Mesenchymal stem cell (in vitro differentiated cells and primary cell): Measurements from ENCODE around the gene CDH18.

Experiments used
- DNase-seq: peaks from one replicate; pipeline ENCODE4 v3.0.0-alpha.2; 2013
- H2AFZ ChIP-seq: one replicate; pipeline ENCODE4 v1.6.1; 2013; ENCODE audit warnings: low read depth, mild to moderate bottlenecking, control low read depth, inconsistent platforms, low read length, moderate library complexity
- H2AK5ac ChIP-seq: 2 replicates; pipeline ENCODE4 v1.6.1; 2013; ENCODE audit warnings: low read length, moderate library complexity, mild to moderate bottlenecking, inconsistent platforms; ENCODE audit not compliant: severe bottlenecking
- H2BK120ac ChIP-seq: one replicate; pipeline ENCODE4 v1.6.1; 2013; ENCODE audit warnings: low read depth, mild to moderate bottlenecking, inconsistent platforms, low read length, moderate library complexity
- H2BK12ac ChIP-seq, 2 experiments: one replicate each; pipeline ENCODE4 v1.6.1; 2013; ENCODE audit warnings: inconsistent platforms in 2 of 2, low read length in 2 of 2, mild to moderate bottlenecking in 2 of 2, moderate library complexity in 2 of 2, control low read depth in 1 of 2
- H2BK15ac ChIP-seq: one replicate; pipeline ENCODE4 v1.6.1; 2013; ENCODE audit warnings: mild to moderate bottlenecking, low read depth, inconsistent platforms; ENCODE audit not compliant: poor library complexity, severe bottlenecking
- H2BK5ac ChIP-seq: 2 replicates; pipeline ENCODE4 v1.6.1; 2013; ENCODE audit warnings: low read depth, mild to moderate bottlenecking, low read length, control low read depth, inconsistent platforms; ENCODE audit not compliant: poor library complexity, severe bottlenecking
- H3K14ac ChIP-seq, 2 experiments: one replicate each; pipeline ENCODE4 v1.6.1; 2013; ENCODE audit warnings: inconsistent platforms in 2 of 2, low read length in 2 of 2, control low read depth in 1 of 2, mild to moderate bottlenecking in 1 of 2, moderate library complexity in 1 of 2
- H3K18ac ChIP-seq, 2 experiments: one replicate each; pipeline ENCODE4 v1.6.1; 2013; ENCODE audit warnings: inconsistent platforms in 2 of 2, low read length in 2 of 2, control low read depth in 1 of 2, low read depth in 1 of 2, mild to moderate bottlenecking in 1 of 2
- H3K23ac ChIP-seq, 2 experiments: one replicate each; pipeline ENCODE4 v1.6.1; 2013; ENCODE audit warnings: inconsistent platforms in 2 of 2, low read length in 2 of 2, mild to moderate bottlenecking in 2 of 2, moderate library complexity in 2 of 2, control low read depth in 1 of 2
- H3K27ac ChIP-seq: 2 replicates; pipeline ENCODE4 v1.5.1; 2013; ENCODE audit warnings: mild to moderate bottlenecking, moderate library complexity, low read length, control low read depth, inconsistent platforms; ENCODE audit not compliant: poor library complexity, severe bottlenecking
- H3K27me3 ChIP-seq, 2 experiments: 2 replicates each; pipeline versions ENCODE4 v1.6.1 to v1.7.0; 2013; ENCODE audit warnings: low read length in 2 of 2, mild to moderate bottlenecking in 2 of 2, moderate library complexity in 2 of 2, control low read depth in 1 of 2, inconsistent platforms in 1 of 2; ENCODE audit not compliant: control insufficient read depth in 1 of 2, insufficient read depth in 1 of 2
- H3K36me3 ChIP-seq, 2 experiments: 2 replicates each; pipeline versions ENCODE4 v1.6.1 to v1.7.0; 2013; ENCODE audit warnings: low read length in 2 of 2, control low read depth in 1 of 2, inconsistent platforms in 1 of 2, low read depth in 1 of 2, mild to moderate bottlenecking in 1 of 2; ENCODE audit not compliant: insufficient read depth in 2 of 2, control insufficient read depth in 1 of 2
- H3K4ac ChIP-seq, 2 experiments: one replicate each; pipeline ENCODE4 v1.6.1; 2013; ENCODE audit warnings: inconsistent platforms in 2 of 2, low read length in 2 of 2, mild to moderate bottlenecking in 2 of 2, moderate library complexity in 2 of 2, control low read depth in 1 of 2, low read depth in 1 of 2
- H3K4me1 ChIP-seq: 2 replicates; pipeline ENCODE4 v1.6.1; 2013; ENCODE audit warnings: low read depth, low read length, control low read depth; ENCODE audit not compliant: control insufficient read depth, insufficient read depth
- H3K4me2 ChIP-seq: 2 replicates; pipeline ENCODE4 v1.6.1; 2013; ENCODE audit warnings: low read length, mild to moderate bottlenecking, inconsistent platforms; ENCODE audit not compliant: poor library complexity, severe bottlenecking
- H3K4me3 ChIP-seq, 2 experiments: 2 replicates each; pipeline versions ENCODE4 v1.5.1 to v1.7.0; 2013; ENCODE audit warnings: low read length in 2 of 2, mild to moderate bottlenecking in 2 of 2, control low read depth in 1 of 2, low read depth in 1 of 2; ENCODE audit not compliant: insufficient read depth in 1 of 2
- H3K79me1 ChIP-seq: replicated peaks from 2 replicates; pipeline ENCODE4 v1.6.1; 2013; ENCODE audit warnings: mild to moderate bottlenecking, control low read depth, low read length, inconsistent platforms; ENCODE audit not compliant: poor library complexity, severe bottlenecking
- H3K9ac ChIP-seq: 2 replicates; pipeline ENCODE4 v1.7.0; 2013; ENCODE audit warnings: mild to moderate bottlenecking, low read length, moderate library complexity
- H3K9me3 ChIP-seq: 2 replicates; pipeline ENCODE4 v1.7.0; 2013; ENCODE audit warnings: mild to moderate bottlenecking, low read length; ENCODE audit not compliant: control insufficient read depth
- H4K8ac ChIP-seq: one replicate; pipeline ENCODE4 v1.6.1; 2013; ENCODE audit warnings: inconsistent platforms, mild to moderate bottlenecking, low read length, moderate library complexity
- H4K91ac ChIP-seq: one replicate; pipeline ENCODE4 v1.6.1; 2013; ENCODE audit warnings: mild to moderate bottlenecking, low read length, inconsistent platforms
- WGBS: methylation state at CpG from one replicate; pipeline ENCODE4 v1.1.7; 2013; ENCODE audit warnings: mixed read lengths; 5-methylcytosine and 5-hydroxymethylcytosine counted together

Gene CDH18

DNA sequence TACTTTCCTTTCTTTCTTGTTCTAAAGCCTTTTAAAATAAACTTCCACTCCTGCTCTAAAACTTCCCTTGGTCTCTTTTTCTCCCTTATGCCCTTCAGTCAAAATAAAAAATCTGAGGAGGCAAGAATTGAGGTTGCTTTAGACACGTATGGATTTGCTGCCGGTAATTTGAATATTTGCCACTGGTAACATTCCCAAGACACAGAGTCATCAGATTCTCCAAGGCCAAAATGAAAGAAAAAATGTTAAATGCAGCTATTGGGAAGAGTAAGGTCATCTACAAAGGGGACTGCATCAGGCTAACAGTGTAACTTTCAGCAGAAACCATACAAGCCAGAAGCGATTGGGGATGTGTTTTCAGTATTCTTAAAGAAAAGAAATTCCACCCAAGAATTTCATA lies 311.1 kb downstream of the CDH18 start:
- H3K4me1 ChIP-seq, result peaks cover 2% of the 10 kb centered on the region
- H2BK120ac ChIP-seq, result no peak overlapping the region
- no peak overlapping the region for H3K18ac ChIP-seq
- no peak overlapping the region for H3K4me2 ChIP-seq
- no peak overlapping the region for H3K14ac ChIP-seq
- no peak overlapping the region for H2BK5ac ChIP-seq
- H2AFZ ChIP-seq, result no peak overlapping the region
- no peak overlapping the region for H3K9ac ChIP-seq
- no peak overlapping the region for H3K4ac ChIP-seq
- H3K27ac ChIP-seq, result no peak overlapping the region
- no peaks in the 10 kb centered on the region for H3K36me3 ChIP-seq
- no peak overlapping the region for H3K4me3 ChIP-seq
- H2BK12ac ChIP-seq, result no peak overlapping the region
- H3K79me1 ChIP-seq, result no peaks in the 10 kb centered on the region
- no peak overlapping the region for H4K8ac ChIP-seq
- H3K27me3 ChIP-seq, result no peaks in the 10 kb centered on the region
- H2AK5ac ChIP-seq, result no peak overlapping the region
- no peak overlapping the region for H3K23ac ChIP-seq
- peaks cover 7% of the 10 kb centered on the region for H3K9me3 ChIP-seq
- WGBS, result 75% methylated on average over 1 of the region's 3 CpGs
- H4K91ac ChIP-seq, result no peak overlapping the region
- no peak overlapping the region for H2BK15ac ChIP-seq
- no peak for DNase-seq

DNA sequence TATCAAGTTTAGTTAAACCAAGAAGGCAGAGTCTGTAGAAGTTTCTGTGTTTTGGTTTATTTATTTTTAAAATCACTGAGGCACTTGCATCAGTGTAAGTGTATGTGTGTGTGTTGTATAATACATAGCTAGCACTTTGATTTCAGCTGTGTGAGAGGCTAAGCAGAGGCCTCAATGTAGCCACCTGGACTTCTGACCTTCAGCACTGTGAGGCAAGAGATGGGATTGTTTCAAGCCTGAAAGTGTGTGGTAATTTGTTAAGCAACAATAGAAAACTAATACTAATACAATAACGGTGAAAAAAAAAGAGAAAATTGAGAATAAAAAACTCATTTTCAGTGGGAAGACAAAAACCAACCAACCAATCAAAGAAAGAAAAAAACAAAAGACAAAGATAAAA lies 327.3 kb downstream of the CDH18 start:
- Histone ChIP-seq H2AFZ (no peak overlapping the region), H3K27ac (no peak overlapping the region), H2BK5ac (no peak overlapping the region), H3K4ac (no peak overlapping the region), H3K14ac (no peak overlapping the region), H3K79me1 (no peaks in the 10 kb centered on the region), H2AK5ac (no peak overlapping the region), H3K9ac (no peak overlapping the region), H2BK15ac (no peak overlapping the region), H3K4me3 (no peak overlapping the region), H3K27me3 (no peaks in the 10 kb centered on the region), H3K9me3 (no peaks in the 10 kb centered on the region), H3K36me3 (no peaks in the 10 kb centered on the region), H3K4me1 (no peaks in the 10 kb centered on the region), H2BK120ac (no peak overlapping the region), H4K8ac (no peak overlapping the region), H3K23ac (no peak overlapping the region), H3K4me2 (no peak overlapping the region), H4K91ac (no peak overlapping the region), H2BK12ac (no peak overlapping the region), H3K18ac (no peak overlapping the region)
- WGBS, result 100% methylated on average over 1 of the region's 1 CpG
- no peak for DNase-seq

DNA sequence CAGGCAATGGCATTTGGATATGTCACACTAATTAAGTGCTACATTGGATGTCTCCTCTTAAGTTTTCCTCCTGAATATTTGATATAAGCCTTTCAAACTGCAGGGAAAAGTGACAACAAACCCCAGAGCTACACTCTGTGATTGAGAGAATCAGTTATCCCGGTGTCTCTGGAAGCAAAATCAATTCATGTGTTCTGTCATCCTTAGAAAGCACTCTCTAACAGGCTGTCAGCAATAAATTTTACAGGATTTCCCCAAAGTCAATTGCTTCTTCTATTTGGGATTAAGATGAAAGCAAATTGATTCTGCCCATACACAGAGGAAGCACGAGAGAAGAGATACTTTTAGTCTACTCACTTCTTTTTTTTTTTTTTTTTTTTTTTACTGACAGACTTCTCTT lies 332.4 kb downstream of the CDH18 start:
- Histone ChIP-seq H2BK5ac (no peak overlapping the region), H2BK15ac (no peak overlapping the region), H2AK5ac (no peak overlapping the region), H2BK12ac (no peak overlapping the region), H3K14ac (no peak overlapping the region), H3K27ac (no peak overlapping the region), H3K18ac (no peak overlapping the region), H3K27me3 (no peaks in the 10 kb centered on the region), H3K4me1 (no peaks in the 10 kb centered on the region), H3K4me2 (no peak overlapping the region), H4K8ac (no peak overlapping the region), H3K23ac (no peak overlapping the region), H3K4ac (no peak overlapping the region), H3K36me3 (no peaks in the 10 kb centered on the region), H2AFZ (no peak overlapping the region), H3K79me1 (no peaks in the 10 kb centered on the region), H3K9ac (no peak overlapping the region), H3K9me3 (no peaks in the 10 kb centered on the region), H3K4me3 (no peak overlapping the region), H2BK120ac (no peak overlapping the region), H4K91ac (no peak overlapping the region)
- DNase-seq, result no peak
- WGBS, result 67% methylated on average over 1 of the region's 2 CpGs

DNA sequence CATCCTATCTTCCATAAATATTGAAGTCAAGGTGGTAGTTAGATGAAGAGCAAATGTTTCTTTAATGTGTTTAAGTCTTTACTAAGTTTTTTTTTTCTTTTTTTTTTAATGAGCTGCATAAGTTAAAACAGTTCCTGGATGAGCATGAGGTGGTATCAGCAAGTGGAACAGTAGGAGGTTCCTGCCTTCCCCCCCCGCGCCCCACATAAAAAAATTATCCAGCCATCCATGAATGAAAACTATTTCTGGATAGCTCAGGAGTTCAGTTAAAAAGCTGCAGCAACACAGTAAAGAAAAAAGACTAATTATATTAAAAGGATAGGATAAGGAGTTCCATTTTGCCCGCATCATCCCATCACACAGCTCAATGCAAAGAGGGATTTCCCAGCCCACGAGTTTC lies 349.5 kb downstream of the CDH18 start:
- no peak overlapping the region for H3K27ac ChIP-seq
- H3K18ac ChIP-seq, result no peak overlapping the region
- 70% methylated on average over 2 of the region's 4 CpGs for WGBS
- H2BK120ac ChIP-seq, result no peak overlapping the region
- H2AFZ ChIP-seq, result no peak overlapping the region
- no peak overlapping the region for H4K91ac ChIP-seq
- DNase-seq, result no peak
- H3K9ac ChIP-seq, result no peak overlapping the region
- H2BK15ac ChIP-seq, result no peak overlapping the region
- H3K4me3 ChIP-seq, result no peak overlapping the region
- no peak overlapping the region for H3K4ac ChIP-seq
- H3K9me3 ChIP-seq, result peaks cover 4% of the 10 kb centered on the region
- H2BK12ac ChIP-seq, result no peak overlapping the region
- no peak overlapping the region for H2AK5ac ChIP-seq
- no peaks in the 10 kb centered on the region for H3K36me3 ChIP-seq
- H3K4me1 ChIP-seq, result no peaks in the 10 kb centered on the region
- no peaks in the 10 kb centered on the region for H3K79me1 ChIP-seq
- H2BK5ac ChIP-seq, result no peak overlapping the region
- no peak overlapping the region for H4K8ac ChIP-seq
- no peak overlapping the region for H3K4me2 ChIP-seq
- H3K14ac ChIP-seq, result no peak overlapping the region
- H3K27me3 ChIP-seq, result no peaks in the 10 kb centered on the region
- no peak overlapping the region for H3K23ac ChIP-seq
